NCI-H446 (cell line): ENCODE measurements around the gene PTPN13.
"Not testable (repeated sequence)": the region's sequence is repeated elsewhere in the genome, so short reads cannot be mapped to it uniquely, and the experiment has no call there.

ENCODE experiments used
- DNase-seq, 2 experiments: peaks; one replicate each; lab custom pipeline; 2025; lab: John Stamatoyannopoulos, UW

PTPN13 gene

GRCh38 chr4:86644892-86645291 lies 50.8 kb downstream of the PTPN13 start:
- DNase-seq: no peak

DNA sequence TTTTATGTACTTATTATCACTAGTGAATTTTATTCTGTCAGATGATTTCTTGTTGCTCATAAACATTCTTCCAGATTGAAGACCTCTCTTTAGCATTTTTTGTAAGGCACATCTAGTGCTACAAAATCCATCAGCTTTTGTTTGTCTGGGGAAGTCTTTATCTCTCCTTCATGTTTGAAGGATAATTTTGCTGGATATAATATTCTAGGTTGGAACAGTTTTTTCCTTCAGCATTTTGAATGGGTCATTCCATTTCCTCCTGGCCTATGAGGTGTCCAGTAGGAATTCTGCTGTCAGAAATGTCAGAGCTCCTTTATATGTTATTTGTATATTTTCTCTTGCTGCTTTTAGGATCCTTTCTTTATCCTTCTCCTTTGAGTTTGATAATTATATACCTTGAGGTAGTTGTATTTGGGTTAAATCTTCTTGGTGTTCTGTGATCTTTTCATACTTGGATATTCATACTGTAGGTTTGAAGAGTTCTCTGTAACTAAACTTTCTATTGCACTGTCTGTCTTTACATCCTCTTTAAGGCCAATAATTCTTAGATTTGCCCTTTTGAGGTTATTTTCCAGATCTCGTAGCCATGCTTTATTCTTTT lies 58.3 kb downstream of the PTPN13 start:
- DNase-seq: no peak

GRCh38 chr4:86653237-86653865 lies 59.2 kb downstream of the PTPN13 start:
- peak; percentile 1 to 11 for DNase-seq

GRCh38 chr4:86656781-86657180 lies 62.7 kb downstream of the PTPN13 start:
- DNase-seq: not testable (repeated sequence)

GRCh38 chr4:86657382-86657781 lies 63.3 kb downstream of the PTPN13 start:
- no peak for DNase-seq

DNA sequence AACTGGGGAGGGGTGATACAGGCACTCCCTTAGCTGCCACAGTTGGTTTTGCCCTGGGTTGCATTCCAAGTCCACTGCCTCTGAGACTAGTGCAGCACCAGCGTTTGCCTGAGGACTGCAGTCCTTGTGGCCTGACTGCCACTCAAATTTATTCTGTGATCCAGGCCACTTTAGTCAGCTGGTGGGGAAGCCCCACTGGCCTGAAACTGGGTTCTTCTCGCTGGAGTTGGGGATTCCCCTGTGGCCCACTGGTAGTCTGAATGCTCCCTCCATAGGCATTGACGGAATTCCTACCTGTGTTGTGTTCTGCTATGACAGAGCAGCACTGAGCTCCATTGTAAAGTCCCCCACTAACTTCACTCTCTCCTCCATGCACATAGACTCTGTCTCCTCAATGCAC lies 63.8 kb downstream of the PTPN13 start:
- no peak for DNase-seq

- DNase-seq: no peak
Measured at GRCh38 chr4:86660401-86660800, 66.3 kb downstream of the PTPN13 start.

DNA sequence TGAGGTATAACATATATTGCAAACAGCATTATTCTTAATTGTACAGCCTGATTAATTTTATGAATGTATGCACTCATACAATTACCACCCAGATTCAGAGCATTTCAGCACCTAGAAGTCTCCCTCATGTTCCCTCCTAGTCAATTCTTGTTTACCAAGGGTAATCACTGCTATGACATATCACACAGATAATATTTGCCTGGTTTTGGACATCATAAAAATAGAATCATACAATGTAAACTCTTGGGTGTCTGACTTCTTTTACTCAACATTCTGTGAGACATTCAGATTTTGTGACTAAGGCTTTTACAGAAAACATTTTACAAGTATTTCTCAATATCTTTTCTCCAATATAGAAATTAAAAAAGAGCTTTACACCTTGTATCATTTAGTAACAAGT lies 66.9 kb downstream of the PTPN13 start:
- DNase-seq: no peak

DNA sequence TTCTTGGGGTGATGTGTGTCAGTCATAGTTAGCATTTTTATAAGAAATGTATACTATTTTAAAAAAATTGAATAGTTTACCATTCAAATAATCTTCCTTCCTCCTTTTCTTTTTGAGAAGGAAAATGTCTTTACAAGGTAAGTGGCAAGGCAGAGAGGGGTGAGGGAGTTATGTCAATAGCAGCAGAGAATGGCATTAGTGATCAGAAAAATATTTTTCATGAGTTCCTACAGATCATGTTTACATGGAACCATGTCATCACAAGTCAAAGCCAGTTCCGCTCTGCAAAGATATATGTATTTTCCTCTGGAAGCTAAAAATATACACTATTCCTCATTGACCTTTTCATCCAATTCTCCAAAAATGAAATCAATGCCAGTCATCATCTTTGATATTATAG lies 67.3 kb downstream of the PTPN13 start:
- DNase-seq: no peak

DNA sequence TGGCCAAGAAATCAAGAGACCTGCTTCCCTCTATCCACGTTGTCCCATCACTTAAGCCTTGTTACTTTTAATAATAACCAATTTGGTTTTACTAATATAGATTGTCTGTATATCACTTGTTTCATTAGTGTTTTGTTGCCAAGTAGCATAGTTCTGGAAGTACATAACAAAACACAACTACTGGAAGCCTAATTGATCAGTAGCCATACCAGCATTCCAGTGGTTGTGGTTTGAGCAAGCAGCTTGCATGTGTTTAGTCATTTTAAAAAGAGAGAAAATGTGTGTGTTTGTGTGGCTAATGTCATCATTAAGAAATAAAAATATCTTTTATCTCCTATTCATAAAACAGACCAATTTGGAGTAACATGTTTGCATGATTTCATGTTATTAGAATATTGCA lies 70.8 kb downstream of the PTPN13 start:
- DNase-seq: no peak

DNA sequence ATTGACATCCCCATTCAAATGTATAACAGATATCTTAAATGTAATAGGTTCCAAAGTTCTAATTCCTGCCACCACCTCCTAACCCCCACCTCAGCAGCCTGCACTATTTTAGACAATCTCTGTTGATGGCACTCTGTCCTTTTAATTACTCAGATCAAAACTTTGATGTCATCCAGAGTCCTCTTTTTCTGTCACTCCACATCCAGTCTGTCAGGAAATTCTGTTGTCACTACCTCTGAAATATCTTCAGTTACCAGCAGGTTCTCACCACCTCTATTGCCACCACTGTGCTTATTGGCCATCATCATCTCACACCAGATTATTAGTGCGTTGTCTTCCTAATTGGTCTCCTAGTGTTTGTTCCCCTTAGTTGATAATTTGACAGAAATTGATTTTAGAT lies 76.2 kb downstream of the PTPN13 start:
- DNase-seq: no peak

DNA sequence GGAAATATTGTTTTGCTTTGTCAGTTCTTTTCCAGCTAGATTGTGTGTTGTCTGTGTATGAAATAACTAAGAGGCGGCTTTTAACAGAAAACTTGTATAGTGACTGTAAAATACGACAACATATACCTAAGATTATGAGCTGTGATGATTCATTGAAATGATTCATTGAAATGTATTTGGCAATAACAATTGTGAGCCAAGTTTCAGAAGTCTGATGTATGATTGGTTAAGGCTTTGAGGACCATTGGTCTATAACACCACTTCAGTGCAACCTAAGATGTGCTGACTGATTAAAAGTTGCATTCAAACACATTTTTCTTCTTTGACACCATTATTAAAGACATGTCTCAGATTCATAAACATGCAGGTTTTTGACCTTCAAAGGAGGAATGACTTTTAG lies 76.6 kb downstream of the PTPN13 start:
- DNase-seq: no peak

DNA sequence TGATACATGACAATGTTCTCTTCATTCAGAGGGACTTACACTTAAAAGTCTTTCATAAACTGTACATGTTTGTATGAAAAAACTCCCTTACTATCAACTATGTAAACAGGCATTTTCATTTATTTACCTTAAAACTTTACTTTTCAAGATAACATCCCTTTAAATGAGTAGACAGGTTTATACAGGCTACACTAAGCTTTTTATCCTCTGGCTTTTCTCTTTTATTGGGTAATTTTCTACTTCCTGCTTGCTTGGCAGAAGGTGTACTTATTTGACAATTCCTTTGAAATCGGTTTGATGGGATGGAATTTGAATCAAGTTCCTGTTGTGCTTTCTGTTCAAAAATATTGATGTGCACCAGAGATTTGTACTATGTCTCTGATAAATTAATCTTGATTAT lies 81.4 kb downstream of the PTPN13 start:
- DNase-seq: no peak

DNA sequence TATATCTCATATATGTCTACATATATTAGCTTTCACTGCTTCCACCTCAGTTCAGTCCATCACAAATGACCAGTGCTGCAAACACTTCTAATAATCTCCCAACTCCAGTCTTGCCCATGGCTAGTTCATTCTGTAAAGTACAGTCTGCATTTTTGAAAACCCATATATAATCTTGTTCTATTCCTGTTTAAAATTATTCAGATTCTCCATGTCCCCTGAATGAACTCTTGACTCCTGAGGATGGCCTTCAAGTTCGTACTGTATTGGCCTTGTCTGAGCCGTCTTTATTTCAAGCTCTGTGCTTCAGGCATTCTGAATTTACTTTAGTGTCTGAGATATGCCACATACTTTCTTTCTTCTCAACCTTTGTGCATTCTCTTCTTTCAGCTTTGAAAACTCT lies 84.7 kb downstream of the PTPN13 start:
- DNase-seq: no peak

DNA sequence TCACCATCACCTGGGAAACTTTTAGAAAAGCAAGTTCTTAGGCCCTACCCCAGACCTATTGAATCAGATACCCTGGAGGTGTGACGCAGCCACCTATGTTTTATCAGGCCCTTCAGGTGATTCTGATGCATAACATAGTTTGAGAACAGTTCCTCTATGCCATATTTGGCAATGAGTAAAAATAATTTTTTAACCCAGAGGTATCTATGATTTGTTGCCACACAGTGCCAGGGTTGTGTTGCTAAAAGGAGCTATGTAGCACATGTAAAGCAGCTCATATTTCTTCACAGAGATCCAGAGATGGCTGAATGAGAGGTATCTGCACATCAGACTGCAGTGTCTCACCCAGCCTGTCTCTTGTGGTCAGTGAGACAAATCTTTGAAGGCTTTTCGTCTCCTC lies 85.3 kb downstream of the PTPN13 start:
- DNase-seq: no peak

DNA sequence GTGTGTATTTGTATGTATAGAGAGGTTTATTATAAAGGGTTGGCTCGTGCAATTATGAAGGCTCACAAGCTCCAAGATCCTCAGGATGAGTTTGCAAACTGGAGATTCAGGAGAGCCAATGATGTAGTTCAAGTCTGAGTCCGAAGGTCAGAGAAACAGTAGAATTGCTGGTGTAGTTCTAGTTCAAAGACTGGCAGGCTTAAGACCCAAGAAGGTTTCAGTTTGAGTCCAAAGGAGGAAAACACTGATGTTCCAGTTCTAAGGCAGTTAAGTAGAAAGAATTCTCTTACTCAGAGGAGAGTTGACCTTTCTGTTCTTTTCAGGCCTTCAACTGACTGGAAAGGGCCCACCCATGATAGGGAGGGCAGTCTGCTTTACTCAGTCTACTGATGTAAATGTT lies 89.1 kb downstream of the PTPN13 start:
- no peak for DNase-seq

- no peak for DNase-seq
Measured at GRCh38 chr4:86683983-86684382, 89.9 kb downstream of the PTPN13 start.

DNA sequence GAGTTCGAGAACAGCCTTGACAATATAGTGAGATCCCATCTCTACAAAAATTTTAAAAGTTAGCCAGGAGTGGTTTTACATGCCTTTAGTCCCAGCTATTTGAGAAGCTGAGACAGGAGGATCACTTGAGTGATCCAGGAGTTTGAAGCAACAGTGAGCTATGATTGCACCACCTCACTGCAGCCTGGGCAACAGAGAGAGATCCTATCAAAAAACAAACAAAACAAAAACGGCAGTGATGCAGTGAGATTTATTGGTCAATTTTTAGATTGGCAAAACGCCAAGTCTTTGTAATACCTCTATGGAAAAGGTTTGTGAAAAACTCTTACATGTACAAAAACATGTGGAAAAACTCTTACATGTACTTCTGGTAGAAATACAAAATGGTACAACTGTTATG lies 91.3 kb downstream of the PTPN13 start:
- peak in 1 of 2 experiments; percentile 1 for DNase-seq

DNA sequence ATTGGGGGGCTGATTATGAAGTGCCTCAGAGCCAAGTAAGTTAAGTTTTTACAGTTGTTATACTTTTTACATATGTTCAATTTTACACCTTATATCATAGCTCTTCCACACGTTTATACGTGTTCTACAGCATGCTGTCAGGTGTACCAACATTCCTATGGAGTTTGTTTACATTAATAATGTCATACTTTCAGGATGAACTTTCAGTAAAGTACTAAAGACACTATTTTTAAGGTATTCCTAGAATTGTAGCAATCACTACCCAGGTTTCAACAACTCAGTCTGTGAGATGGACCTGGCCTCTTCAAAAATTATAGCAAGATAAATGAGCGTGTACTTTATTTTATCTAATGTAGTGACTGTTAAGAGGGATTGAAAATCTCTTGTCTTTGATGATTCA lies 92.6 kb downstream of the PTPN13 start:
- DNase-seq: no peak

- DNase-seq: no peak
Measured at GRCh38 chr4:86688026-86688425, 93.9 kb downstream of the PTPN13 start.

DNA sequence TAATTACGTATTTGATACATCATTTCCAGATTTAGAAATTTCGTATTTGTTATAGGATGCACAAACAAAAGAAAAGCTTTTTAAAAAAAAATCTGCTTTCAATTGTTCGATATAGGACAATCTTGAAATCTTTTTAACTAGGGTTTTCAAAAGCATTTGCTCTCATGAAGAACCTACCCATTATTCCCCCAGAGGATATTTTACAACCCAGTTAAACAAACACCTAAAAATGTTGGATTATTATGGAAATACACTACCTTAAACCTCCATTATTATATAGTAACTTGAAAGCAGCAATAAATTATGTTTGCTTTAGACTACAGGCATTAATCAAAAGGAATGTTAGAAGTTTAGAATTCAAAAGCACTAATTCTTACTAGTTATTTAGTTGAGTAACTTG lies 110.5 kb downstream of the PTPN13 start:
- DNase-seq: no peak

- no peak for DNase-seq
Measured at GRCh38 chr4:86706923-86707597, 112.9 kb downstream of the PTPN13 start.

DNA sequence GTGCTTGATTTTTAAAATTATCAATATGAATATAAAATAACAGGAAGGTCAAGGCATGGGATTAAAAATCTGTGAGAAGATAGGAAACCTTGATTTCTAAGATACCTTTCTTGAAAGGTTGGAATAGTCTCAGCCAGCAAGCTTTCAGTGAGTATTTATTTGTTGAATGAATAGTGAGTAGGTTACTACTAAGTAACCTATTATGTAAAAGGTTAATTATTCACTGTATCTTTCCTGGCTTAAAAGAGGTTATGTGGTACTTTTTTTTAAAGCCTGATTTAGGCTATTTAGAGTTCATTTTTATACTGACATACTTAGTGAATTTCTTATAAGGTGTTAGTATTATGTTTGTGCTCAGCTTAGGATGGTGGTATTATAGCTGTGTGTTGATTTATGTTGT lies 123.5 kb downstream of the PTPN13 start:
- no peak for DNase-seq

GRCh38 chr4:86718152-86718551 lies 124.0 kb downstream of the PTPN13 start:
- no peak for DNase-seq
